ENCODE measurements around the gene ARMC2. TPM values are rescaled to one million over a fixed set of nuclear protein-coding genes. Genes with fewer than 3 reads are reported as not detected.

The ARMC2 gene
- total and polyA plus RNA-seq, 7 donors: 0.56 to 3.7 (median 2.0) TPM

DNA sequence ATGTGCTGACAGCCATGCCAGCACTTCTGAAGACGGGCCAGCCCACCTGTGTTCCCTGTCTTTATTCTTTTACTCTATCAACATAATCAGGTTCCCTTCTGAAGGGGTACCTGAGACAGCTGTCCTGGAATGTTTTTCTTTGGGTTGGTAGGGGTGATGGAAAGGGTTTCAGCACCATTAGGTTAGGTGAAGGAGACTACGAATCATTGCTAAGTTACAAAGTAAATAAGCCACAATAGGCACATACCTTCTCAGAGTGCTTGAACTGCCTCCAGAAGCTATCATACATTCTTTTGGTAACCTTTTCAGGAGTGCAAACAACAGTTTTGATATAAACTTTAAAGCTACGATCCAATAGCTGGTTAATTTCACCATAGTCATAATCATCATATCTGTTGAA, 140.1 kb downstream of the ARMC2 start:
- Histone ChIP-seq H3K4me3 (no peak overlapping the region), H3K9me3 (no peaks in the 10 kb centered on the region), H3K27me3 (ENCODE audit: insufficient read depth in 3 of 3, low read length in 2 of 3) (no peaks in the 10 kb centered on the region), H3K4me1 (no peaks in the 10 kb centered on the region), H3K27ac (no peak overlapping the region), H3K36me3 (ENCODE audit: insufficient read depth in 1 of 2, low read depth in 1 of 2) (peaks cover 18 to 73% of the 10 kb centered on the region in 2 donors)
- DNase-seq: no peak
- no peak for ATAC-seq
- intact Hi-C loops (cut with DNase I): no loop called here
- 68 to 75% (median 73%) methylated on average over 3 of the region's 3 CpGs for WGBS, 3 donors
- TF ChIP-seq, protein P1, sequence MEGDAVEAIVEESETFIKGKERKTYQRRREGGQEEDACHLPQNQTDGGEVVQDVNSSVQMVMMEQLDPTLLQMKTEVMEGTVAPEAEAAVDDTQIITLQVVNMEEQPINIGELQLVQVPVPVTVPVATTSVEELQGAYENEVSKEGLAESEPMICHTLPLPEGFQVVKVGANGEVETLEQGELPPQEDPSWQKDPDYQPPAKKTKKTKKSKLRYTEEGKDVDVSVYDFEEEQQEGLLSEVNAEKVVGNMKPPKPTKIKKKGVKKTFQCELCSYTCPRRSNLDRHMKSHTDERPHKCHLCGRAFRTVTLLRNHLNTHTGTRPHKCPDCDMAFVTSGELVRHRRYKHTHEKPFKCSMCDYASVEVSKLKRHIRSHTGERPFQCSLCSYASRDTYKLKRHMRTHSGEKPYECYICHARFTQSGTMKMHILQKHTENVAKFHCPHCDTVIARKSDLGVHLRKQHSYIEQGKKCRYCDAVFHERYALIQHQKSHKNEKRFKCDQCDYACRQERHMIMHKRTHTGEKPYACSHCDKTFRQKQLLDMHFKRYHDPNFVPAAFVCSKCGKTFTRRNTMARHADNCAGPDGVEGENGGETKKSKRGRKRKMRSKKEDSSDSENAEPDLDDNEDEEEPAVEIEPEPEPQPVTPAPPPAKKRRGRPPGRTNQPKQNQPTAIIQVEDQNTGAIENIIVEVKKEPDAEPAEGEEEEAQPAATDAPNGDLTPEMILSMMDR (IDR thresholded peaks at IDR 0.05): no peak

DNA sequence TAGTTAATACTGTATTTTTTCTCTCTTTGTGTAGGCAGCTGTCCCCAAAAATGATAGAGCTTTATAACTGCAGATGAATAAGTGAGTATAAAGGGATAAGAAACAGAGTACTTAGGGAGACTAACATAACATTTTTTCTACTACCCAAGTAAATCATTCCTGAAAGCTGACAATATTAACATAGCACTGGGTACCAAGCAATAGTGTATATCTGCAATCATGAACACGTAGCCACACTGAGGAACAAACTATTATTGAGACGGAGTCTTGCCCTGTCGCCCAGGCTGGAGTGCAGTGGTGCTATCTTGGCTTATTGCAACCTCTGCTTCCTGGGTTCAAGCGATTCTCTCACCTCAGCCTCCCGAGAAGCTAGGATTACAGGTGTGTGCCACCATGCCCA, 140.5 kb downstream of the ARMC2 start:
- Histone ChIP-seq H3K4me1 (peaks cover 2% of the 10 kb centered on the region), H3K9me3 (no peaks in the 10 kb centered on the region), H3K27ac (peak overlapping the region; percentile 31), H3K36me3 (ENCODE audit: insufficient read depth in 1 of 2, low read depth in 1 of 2) (peaks cover 18 to 78% of the 10 kb centered on the region in 2 donors), H3K4me3 (no peak overlapping the region), H3K27me3 (ENCODE audit: insufficient read depth in 3 of 3, low read length in 2 of 3) (no peaks in the 10 kb centered on the region)
- ATAC-seq (no peak), DNase-seq (no peak)
- WGBS, 3 donors: 70 to 79% (median 74%) methylated on average over 5 of the region's 5 CpGs
- intact Hi-C loops (cut with DNase I): no loop called here
- TF ChIP-seq, protein P1 (IDR thresholded peaks at IDR 0.05): no peak

DNA sequence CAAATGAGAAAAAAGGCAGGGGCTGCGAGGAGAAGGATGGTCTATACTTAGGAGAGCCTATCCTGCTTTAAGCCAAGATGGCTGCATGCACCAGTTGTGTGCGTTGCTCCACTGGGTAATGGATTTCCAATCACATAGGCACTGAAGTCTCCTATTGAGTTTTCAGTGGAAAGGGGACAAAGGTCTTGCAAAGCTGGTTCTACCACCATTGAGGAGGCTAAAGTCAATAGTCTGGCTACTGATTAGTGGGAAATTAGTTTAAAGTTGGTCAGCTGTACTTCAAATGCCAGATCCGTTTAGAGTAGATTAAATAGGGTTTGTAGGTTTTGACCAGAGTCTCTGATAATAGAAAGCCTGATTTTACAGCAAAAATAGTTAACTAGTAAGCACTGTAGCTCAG, 141.5 kb downstream of the ARMC2 start:
- no peaks in the 10 kb centered on the region for H3K9me3 ChIP-seq
- TF ChIP-seq, protein P1 (IDR thresholded peaks at IDR 0.05): no peak
- intact Hi-C loops (cut with DNase I): no loop called here
- H3K4me1 ChIP-seq: peaks cover 8% of the 10 kb centered on the region
- no peaks in the 10 kb centered on the region for H3K27me3 ChIP-seq (ENCODE audit: insufficient read depth in 3 of 3, low read length in 2 of 3)
- 94 to 98% (median 97%) methylated on average over 3 of the region's 3 CpGs for WGBS, 3 donors
- ATAC-seq: no peak
- H3K27ac ChIP-seq: no peak overlapping the region
- H3K4me3 ChIP-seq: no peak overlapping the region
- peaks cover 18 to 87% of the 10 kb centered on the region in 2 donors for H3K36me3 ChIP-seq (ENCODE audit: insufficient read depth in 1 of 2, low read depth in 1 of 2)
- no peak for DNase-seq

DNA sequence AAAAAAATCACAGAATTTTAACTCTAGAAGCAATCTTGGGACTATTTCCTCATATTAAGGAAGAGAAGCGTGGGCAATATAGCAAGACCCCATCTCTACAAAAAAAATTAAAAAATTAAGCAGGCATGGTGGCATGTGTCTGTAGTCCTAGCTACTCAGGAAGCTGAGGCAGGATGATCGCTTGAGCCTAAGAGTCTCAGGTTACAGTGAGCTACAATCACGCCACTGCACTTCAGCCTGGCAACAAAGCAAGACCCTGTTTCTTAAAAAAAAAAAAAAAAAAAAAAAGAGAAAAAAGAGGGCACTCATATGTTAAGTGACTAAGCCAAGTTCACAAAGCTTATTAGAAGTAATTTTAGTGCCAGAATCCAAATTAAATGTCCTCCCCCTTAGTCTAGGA, 145.7 kb downstream of the ARMC2 start:
- Histone ChIP-seq H3K36me3 (ENCODE audit: insufficient read depth in 1 of 2, low read depth in 1 of 2) (peaks cover 9 to 87% of the 10 kb centered on the region in 2 donors), H3K4me3 (no peak overlapping the region), H3K27ac (peak overlapping the region; percentile 67), H3K4me1 (peaks cover 40% of the 10 kb centered on the region), H3K9me3 (no peaks in the 10 kb centered on the region), H3K27me3 (ENCODE audit: insufficient read depth in 3 of 3, low read length in 2 of 3) (no peaks in the 10 kb centered on the region)
- no peak for DNase-seq
- ATAC-seq: peak in 2 of 4 donors; percentile 35 to 41
- WGBS, 3 donors: 61 to 69% (median 63%) methylated on average over 3 of the region's 3 CpGs
- intact Hi-C loops (cut with DNase I): no loop called here
- TF ChIP-seq, protein P1 (IDR thresholded peaks at IDR 0.05): no peak

DNA sequence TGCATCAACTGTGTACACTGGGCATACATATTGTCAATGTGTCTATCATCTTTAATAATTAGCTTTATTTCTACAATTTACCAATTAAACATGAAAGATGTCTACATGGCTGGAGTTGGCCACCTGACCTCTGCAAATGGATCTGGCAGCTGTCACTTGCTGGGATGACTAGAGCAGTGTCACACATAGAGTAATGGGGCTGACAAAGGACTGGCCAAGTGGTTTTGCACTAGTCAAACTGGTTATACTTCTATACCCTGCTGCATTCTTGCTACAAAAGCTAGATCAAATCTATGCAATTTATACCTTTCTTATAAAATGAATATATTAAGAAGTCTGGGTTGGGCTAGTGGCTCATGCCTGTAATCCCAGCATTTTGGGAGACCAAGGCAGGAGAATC, 147.1 kb downstream of the ARMC2 start:
- Histone ChIP-seq H3K9me3 (no peaks in the 10 kb centered on the region), H3K36me3 (ENCODE audit: insufficient read depth in 1 of 2, low read depth in 1 of 2) (peaks cover 4 to 87% of the 10 kb centered on the region in 2 donors), H3K27me3 (ENCODE audit: insufficient read depth in 3 of 3, low read length in 2 of 3) (no peaks in the 10 kb centered on the region), H3K4me3 (no peak overlapping the region), H3K4me1 (peaks cover 54% of the 10 kb centered on the region), H3K27ac (peak overlapping the region; percentile 67)
- TF ChIP-seq, protein P1 (IDR thresholded peaks at IDR 0.05): no peak
- intact Hi-C loops (cut with DNase I): no loop called here
- ATAC-seq (peak; percentile 63 to 72 (median 66)), DNase-seq (no peak)
